ENCODE measurements around the gene PAM16.
A peak's percentile ranks its signal among the peaks of the same experiment; 100 is the strongest.

The PAM16 gene

GRCh38 chr16:4338712-4339299 lies 12.3 kb downstream of the PAM16 start:
- Histone ChIP-seq H3K4me1 (ENCODE audit: control insufficient read depth, insufficient read depth, low read length) (peaks cover 2% of the 10 kb centered on the region; the same call in 1 of the 2 replicates), H3K27ac (ENCODE audit: extremely low read depth, low read depth, low read length) (0 out of 2 replicates have a peak overlapping the region, but pooled peaks have one; percentile 9), H3K36me3 (ENCODE audit: control insufficient read depth in 2 of 2, insufficient read depth in 1 of 2, low read length in 2 of 2) (peaks cover 0 to 50% of the 10 kb centered on the region in 2 experiments; a peak in 2 of 3 replicates), H3K9me3 (ENCODE audit: control insufficient read depth, insufficient read depth, low read depth, low read length) (no peaks in the 10 kb centered on the region), H3K4me3 (ENCODE audit: low read depth, low read length) (no peak overlapping the region)
- ChIA-PET CTCF (interaction anchor here (2.2 to 2.6 kb wide), 2 partner anchors 50 to 64 kb away, joined by 8 to 18 read pairs; no protein-coding TSS in a partner anchor), POLR2A (no interaction called here)
- TF ChIP-seq, protein P1, sequence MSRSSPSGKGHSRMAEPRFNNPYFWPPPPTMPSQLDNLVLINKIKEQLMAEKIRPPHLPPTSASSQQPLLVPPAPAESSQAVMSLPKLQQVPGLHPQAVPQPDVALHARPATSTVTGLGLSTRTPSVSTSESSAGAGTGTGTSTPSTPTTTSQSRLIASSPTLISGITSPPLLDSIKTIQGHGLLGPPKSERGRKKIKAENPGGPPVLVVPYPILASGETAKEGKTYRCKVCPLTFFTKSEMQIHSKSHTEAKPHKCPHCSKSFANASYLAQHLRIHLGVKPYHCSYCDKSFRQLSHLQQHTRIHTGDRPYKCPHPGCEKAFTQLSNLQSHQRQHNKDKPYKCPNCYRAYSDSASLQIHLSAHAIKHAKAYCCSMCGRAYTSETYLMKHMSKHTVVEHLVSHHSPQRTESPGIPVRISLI (tag by site-specific recombination; IDR thresholded peaks at IDR 0.05): no peak
- TF ChIP-seq ZNF600 (tag by site-specific recombination; IDR thresholded peaks at IDR 0.05) (no peak), SETDB1 (IDR thresholded peaks at IDR 0.05; ENCODE audit: insufficient read length, low read length) (no peak), GLIS2 (tag by site-specific recombination; IDR thresholded peaks at IDR 0.05) (no peak), ZNF335 (tag by site-specific recombination; conservative IDR thresholded peaks at IDR 0.05) (peak; percentile 94)

- POLR2A ChIA-PET: no interaction called here
- Histone ChIP-seq H3K9me3 (ENCODE audit: control insufficient read depth, insufficient read depth, low read depth, low read length) (no peaks in the 10 kb centered on the region), H3K27ac (ENCODE audit: extremely low read depth, low read depth, low read length) (0 out of 2 replicates have a peak overlapping the region, but pooled peaks have one; percentile 9), H3K36me3 (ENCODE audit: control insufficient read depth in 2 of 2, insufficient read depth in 1 of 2, low read length in 2 of 2) (peaks cover 0 to 48% of the 10 kb centered on the region in 2 experiments; a peak in 2 of 3 replicates), H3K4me3 (ENCODE audit: low read depth, low read length) (no peak overlapping the region), H3K4me1 (ENCODE audit: control insufficient read depth, insufficient read depth, low read length) (peaks cover 2% of the 10 kb centered on the region; the same call in 1 of the 2 replicates)
- CTCF ChIA-PET: interaction anchor here (2.2 to 2.6 kb wide), 2 partner anchors 49 to 65 kb away, joined by 8 to 18 read pairs; no protein-coding TSS in a partner anchor
- peak; percentile 18; the same call in 1 of the 2 replicates for TF ChIP-seq GLIS2 (tag by site-specific recombination; IDR thresholded peaks at IDR 0.05)
- no peak for TF ChIP-seq ZNF518A (tag by site-specific recombination; conservative IDR thresholded peaks at IDR 0.05; ENCODE audit: low read depth)
- peak; percentile 17; the same call in 1 of the 2 replicates for TF ChIP-seq ZIC2 (tag by site-specific recombination; IDR thresholded peaks at IDR 0.05)
Observed at GRCh38 chr16:4338125-4338582, 13.0 kb downstream of the PAM16 start.

- peaks cover 0 to 44% of the 10 kb centered on the region in 2 experiments; a peak in 2 of 3 replicates for H3K36me3 ChIP-seq (ENCODE audit: control insufficient read depth in 2 of 2, insufficient read depth in 1 of 2, low read length in 2 of 2)
- no peaks in the 10 kb centered on the region for H3K9me3 ChIP-seq (ENCODE audit: control insufficient read depth, insufficient read depth, low read depth, low read length)
- peaks cover 2% of the 10 kb centered on the region; the same call in 1 of the 2 replicates for H3K4me1 ChIP-seq (ENCODE audit: control insufficient read depth, insufficient read depth, low read length)
- TF ChIP-seq KLF1 (tag by site-specific recombination; IDR thresholded peaks at IDR 0.05): peak; percentile 41; the same call in 1 of the 2 replicates
- TF ChIP-seq, protein P2, sequence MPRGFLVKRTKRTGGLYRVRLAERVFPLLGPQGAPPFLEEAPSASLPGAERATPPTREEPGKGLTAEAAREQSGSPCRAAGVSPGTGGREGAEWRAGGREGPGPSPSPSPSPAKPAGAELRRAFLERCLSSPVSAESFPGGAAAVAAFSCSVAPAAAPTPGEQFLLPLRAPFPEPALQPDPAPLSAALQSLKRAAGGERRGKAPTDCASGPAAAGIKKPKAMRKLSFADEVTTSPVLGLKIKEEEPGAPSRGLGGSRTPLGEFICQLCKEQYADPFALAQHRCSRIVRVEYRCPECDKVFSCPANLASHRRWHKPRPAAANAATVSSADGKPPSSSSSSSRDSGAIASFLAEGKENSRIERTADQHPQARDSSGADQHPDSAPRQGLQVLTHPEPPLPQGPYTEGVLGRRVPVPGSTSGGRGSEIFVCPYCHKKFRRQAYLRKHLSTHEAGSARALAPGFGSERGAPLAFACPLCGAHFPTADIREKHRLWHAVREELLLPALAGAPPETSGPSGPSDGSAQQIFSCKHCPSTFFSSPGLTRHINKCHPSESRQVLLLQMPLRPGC (tag by site-specific recombination; IDR thresholded peaks at IDR 0.05): no peak
- TF ChIP-seq ZNF10 (tag by site-specific recombination; IDR thresholded peaks at IDR 0.05): peak; percentile 57; the same call in 1 of the 2 replicates
- no peak for TF ChIP-seq ZNF843 (tag by site-specific recombination; IDR thresholded peaks at IDR 0.05)
- no peak overlapping the region for H3K4me3 ChIP-seq (ENCODE audit: low read depth, low read length)
- ChIA-PET CTCF (interaction anchor here (2.2 to 2.6 kb wide), 2 partner anchors 49 to 65 kb away, joined by 8 to 18 read pairs; no protein-coding TSS in a partner anchor), POLR2A (no interaction called here)
- no peak overlapping the region for H3K27ac ChIP-seq (ENCODE audit: extremely low read depth, low read depth, low read length)
Observed at GRCh38 chr16:4337540-4338088, 13.5 kb downstream of the PAM16 start.
